Activated CD4-positive, CD25-positive, alpha-beta regulatory T cell treated with anti-CD3 and anti-CD28 coated beads, Interleukin-2, amount 50 U/mL, for 16 hours (primary cell): ENCODE data around the gene TADA2B.

ENCODE experiments used
- DNase-seq: peaks from one replicate; pipeline ENCODE4 v3.0.0-alpha.2; 2020; ENCODE audit warnings: low read depth, low spot score

TADA2B gene

DNA sequence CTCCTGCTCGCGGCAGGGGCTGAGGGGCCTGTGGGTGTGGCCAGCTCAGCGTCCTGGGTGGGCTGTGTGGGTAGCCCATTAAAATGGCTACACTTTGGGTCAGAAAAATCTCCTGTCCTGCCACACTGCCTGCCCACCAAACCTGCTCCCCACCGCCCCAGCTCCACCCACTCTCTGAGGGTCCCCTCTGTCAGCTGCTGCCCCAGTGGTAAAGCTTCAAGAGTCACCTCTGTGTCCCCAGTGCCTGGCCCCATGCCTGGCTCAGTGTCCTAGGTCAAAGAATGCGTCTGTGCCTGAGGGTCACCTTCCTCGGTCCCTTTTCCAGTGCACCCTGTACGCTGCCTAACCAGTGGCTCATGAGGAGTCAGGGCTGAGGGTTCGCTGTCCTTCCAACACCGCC is 24.9 kb upstream of the TADA2B start:
- DNase-seq = no peak

DNA sequence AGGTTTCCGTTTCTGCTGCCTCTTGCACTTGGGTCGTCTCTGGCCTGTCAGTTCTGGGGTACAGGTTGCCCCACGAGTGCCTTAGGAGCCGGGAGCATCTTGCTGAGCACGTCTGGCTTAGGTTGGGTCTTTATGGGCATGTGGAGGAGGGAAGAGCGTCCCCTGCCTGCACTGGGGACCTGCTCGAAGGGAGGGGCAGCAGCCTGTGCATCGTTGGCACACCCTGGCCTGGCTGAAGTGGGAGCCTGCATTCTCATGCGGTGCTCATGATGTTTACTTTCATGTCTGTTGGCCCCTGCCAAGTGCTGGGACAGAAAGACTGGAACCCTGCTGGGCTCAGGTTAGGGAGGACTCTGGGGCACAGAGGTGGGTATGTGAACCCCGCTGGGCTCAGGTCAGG is 23.8 kb upstream of the TADA2B start:
- DNase-seq = no peak

DNA sequence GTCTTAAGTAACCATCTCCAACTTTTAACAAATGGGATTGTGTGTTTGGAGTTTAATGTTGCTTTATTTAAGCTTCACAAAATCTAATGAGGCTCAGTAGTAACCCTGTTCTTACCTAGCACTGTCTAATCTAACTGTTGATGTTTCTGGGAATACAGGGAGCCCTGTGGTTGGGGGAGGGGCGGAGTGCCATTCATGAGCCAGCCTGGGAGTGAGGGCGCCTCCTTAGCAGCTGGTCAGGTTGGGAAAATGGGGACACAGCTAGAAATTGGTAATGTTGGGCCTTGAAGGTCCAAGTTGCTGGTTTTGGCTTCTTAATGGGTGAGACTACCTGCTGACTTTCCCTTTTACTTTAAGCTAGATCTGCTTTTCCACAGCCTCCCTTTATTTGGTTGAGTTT is 22.9 kb upstream of the TADA2B start:
- DNase-seq = no peak

DNA sequence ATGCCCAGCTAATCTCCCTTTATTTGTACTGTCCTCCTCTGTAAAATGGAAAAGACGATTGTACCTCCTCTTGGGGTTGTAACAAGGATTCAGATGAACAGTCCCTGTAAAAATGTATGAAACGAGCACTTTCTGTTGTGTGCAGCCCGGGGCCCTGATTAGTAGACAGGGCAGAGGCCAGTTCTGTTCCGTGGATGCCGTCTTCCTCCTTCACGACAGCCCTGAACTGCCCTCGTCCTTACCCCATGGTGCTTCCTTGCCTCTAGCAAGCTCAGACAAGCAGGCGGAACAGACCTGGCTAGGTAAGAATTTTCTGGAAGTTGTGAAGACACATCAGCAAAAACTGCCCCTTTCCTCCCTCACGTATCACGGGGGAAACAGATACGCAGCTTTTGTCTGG is 22.3 kb upstream of the TADA2B start:
- no peak for DNase-seq

DNA sequence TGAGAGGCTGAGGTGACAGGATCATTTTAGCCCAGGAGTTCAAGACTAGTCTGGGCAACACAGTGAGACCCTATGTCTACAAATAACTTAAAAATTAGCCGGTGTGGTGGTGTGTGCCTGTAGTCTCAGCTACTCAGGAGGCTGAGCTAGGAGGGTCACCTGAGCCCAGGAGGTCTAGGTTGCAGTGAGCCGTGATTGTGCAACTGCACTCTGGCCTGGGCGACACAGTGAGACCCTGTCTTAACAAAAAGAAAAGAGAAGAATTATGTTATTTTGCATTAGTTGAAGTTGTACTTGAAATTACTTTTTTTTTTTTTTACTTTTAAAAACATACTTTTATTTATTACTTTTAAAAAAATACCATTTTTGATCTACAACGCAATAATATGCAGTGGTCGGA is 21.8 kb upstream of the TADA2B start:
- no peak for DNase-seq

DNA sequence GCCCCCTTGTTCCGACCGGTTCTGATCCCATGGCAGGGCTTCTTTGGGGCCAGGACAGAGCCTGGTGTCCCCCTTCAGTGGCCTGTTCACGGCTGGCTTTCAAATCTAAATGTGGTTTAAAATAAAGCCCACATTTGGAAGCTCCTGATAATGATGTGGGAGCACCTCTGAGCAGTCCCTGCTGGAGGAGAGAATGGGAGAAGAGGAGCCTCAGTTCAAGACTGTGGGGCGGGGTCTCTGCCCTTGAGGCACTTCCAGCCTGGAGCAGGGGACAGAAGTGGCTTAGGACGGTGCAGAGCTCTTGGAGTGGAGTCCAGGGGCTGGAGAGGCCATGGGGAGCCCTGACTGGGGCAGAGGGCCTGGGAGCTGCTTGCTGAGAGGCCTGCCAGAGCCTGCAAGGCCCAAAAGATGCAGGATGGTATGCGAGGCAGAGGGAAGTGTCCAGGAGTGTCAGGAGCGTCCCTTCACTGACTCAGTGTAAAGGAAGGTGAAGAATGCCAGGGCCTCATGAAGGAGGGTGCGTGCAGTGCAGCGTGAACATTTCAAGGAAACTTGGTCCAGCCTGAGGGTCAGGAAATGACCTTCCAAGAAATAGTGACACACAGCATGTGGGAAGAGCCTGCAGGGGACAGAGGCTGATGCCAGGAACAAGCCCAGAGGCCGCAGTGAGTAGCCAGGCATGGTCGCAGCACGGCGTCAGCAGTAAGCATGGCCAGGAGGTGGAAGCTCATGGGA is 21.1 kb upstream of the TADA2B start:
- no peak for DNase-seq

DNA sequence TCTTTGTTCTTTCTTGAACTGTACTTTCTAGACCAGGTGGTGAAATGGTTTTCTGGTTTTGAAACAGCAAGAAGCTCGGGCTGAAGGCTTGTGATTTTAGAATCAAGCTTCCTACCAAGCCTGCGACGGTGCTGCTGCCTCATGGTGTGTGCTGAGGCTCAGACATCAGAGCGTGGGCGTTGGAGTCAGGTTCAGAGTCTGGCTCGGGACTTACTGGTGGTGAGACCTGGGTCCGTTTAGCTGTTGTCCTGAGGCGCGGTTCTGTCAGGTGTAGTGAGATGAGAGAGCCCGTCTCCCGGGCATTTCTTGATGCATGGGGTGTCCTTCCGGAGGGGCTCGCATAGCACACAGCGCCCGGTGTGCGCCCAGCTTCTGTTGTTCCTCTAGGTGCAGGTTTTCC is 19.7 kb upstream of the TADA2B start:
- no peak for DNase-seq

DNA sequence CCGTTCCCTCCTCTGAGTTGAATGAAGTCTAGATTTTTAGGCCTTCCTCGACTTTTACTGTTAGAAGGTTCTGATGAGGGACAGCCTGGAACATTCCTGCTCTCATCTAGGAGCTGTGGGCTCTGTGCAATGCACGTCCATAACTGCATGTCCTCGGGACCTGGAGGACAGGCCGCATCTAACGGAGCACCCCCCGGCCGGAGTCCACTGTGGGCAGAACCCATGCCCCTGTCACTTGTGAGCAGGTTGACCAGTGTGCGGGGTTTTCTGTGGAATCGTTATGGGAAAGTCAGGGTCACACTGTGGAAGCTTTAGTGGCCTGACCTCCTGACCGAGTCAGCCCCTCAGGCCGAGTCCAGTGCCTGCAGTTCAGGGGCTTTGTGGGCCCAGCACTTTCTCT is 19.3 kb upstream of the TADA2B start:
- DNase-seq = no peak

DNA sequence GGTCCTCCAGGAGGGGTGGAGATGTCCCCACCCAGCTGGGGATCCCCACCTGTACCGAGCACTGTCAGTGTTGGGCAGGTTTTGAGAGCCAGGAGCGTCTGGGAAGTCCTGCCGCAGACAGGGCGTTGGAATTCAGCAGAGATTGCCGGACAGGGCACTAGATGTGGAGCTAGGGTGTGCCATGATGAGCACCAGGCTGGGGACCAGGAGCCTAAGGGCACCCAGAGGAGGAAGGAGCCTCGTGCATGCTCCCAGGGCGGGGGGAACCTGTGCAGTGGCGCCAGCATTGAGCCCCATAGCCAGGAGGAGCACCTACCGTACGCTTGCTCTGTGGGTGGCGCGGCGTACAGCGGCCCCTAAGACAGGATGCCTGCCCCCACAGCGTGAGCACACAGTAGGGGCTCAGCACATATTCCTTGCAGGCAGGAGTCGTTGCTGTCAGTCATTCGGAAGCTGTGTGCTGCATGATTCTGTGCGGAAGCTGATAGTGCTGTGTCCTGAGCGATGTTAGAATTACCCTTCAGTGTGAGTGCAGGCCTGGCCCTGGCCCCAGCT is 18.8 kb upstream of the TADA2B start:
- DNase-seq = no peak

DNA sequence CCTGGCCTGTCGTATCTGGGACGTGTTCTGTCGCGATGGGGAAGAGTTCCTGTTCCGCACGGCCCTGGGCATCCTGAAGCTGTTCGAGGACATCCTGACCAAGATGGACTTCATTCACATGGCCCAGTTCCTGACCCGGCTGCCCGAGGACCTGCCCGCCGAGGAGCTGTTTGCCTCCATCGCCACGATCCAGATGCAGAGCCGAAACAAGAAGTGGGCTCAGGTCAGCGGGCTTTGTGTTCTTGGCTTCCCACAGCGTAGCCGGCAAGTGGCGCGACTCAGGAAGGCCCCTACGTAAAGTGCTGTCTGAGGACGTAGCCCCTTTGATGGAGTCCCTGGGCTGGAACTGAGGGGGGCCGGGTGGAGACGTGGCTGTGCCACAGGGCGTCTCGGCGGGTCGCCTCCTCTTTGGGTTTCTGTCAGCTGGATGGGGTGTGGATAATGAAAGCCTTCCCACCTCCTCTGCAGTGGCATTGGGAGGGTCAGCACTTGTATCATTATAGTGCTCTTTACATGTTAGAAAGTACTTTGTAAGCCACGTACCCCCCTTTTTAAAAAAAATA is 18.1 kb upstream of the TADA2B start:
- DNase-seq = no peak

DNA sequence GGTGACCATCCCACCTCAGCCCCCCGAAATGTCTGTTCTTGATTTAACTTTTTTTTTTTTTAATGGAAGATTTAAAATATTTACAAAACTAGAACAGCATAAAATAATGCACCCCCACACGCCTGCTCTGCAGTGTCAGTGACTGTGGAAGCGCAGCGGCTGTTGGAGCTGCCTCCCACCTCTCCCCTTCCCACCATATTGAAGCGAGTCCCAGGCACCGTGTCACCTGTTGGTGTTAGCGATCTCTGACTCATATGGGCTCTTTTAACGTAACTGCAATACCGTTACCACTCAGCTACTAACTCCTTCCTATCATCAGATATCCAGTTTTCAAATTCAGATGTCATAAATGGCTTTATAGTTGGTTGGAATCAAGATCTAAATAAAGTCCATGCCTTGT is 17.1 kb upstream of the TADA2B start:
- no peak for DNase-seq

DNA sequence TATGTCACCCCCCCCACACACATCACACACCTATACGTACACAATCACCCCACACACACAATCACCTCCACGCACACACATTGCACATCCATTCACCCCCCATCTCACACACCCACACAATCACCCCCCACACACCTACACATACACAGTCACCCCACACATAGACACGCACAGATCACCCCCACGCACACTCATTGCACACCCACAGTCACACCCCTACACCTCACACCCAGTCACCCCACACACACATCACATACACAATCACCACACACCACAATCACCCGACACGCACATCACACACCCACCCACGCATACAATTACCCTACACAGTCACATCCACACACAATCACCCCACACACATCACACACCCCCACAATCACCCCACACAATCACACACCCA is 15.9 kb upstream of the TADA2B start:
- DNase-seq = no peak

DNA sequence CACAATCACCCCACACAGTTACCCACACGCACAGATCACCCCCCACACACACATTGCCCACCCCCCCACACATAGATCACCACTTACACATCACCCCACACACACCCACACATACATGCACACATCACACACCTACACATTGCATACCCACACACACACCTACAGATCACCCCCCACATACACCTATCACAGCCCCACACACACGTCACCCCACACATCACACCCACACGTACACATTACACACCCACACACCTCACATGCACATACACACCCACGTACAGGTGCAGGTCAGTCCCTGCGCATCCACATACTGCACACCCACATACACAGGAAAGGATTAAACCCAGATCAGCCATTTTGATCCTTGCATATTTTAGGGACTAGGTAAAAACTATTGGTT is 15.3 kb upstream of the TADA2B start:
- no peak for DNase-seq

DNA sequence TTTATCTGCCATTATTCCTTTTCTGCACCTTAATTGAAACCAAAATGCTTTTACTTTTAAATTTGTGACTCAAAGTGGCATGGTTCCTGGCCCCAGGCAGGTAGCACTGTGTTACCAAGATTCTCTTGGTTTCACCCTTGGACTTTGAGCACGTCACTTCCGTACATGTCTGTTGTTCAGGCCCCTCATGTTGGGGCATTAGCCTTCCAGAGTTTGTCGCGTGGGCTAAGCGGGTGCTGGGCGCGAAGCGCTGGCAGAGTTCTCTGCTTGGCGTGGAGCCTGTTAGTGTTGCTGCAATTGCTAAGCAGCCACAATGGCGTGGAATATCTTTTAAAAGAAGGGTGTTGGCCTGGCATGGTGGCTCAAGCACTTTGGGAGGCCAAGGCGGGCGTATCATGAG is 14.0 kb upstream of the TADA2B start:
- DNase-seq = no peak

DNA sequence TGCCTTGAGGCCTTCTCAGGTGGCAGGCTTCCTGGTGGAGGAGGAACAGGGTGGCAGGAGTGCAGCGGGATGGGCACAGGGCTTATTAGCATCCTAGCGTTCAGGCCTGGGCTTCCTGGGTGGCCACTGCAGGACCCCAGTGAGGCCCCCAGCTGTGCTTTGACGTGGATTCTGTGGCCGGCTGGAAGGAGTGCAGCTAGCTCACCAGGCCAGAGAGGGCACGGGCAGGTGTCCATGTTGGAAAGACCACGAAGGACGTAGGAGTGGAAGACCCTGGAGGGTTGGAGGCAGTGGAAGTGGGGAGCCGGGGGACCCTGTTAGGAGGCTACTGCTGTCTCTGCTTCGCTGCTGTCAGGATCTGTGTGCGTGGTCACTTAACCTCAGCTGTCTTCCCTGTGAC is 13.3 kb upstream of the TADA2B start:
- no peak for DNase-seq

DNA sequence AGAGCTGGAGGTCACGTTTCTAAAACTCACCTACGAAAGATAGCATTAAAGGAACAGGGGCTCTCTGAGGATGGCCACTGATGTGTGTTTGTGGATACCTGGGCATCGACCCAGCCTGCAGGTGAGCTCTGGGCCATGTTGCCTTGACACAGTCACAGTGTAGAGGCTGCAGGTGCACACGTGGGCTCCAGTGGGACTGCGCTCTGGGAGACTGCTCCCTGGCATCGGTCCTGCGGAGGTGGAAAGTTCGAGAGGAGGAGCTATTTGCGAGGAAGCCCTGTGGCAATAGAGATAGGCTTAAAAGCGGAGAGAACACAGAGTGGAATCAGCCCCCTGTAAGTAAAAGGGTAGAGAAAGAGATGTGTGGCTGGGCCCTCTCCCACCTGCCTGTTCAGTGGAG is 12.3 kb upstream of the TADA2B start:
- DNase-seq = no peak

DNA sequence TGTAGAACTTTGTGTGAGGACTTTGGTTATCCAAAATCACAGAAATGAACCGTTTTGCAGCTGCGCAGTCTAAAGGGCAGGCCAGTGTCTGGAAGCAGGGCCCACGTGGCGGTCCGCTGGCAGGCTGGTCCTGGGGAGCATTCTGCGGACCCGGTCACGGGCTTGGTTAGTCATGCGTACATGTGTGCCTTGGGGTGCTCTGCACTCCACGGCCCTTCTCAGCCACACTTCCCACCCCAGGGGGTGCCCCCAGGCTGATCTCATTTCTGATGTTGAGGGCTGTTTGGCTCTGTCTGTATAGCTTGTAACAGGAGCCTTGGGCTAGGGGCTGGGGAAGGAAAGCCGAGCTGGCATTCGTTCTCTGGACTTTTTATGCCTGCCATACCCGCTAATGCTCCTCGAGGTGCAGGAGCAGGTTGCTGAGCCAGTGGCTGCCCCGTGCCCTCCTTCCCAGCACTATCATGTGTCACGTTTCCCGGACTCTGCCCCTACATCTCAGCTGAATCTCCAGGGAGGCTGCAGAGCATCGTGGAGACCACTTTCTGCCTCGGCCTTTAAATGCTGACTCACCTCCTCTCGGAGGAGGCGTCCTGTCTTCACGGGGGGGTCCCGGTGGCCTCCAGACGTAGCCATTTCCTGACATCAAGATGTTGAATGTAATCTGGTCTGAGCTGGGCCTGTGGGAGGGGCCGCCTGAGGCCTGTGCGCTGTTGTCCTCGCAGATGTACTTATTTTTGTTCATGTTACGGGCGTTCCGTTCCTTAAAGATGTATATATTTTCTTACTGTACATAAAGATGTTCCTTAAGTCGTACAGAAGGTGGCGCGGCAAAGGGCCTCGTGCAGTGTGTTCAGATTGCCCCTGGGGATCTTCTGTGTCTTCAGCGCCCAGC is 11.4 kb upstream of the TADA2B start:
- no peak for DNase-seq

DNA sequence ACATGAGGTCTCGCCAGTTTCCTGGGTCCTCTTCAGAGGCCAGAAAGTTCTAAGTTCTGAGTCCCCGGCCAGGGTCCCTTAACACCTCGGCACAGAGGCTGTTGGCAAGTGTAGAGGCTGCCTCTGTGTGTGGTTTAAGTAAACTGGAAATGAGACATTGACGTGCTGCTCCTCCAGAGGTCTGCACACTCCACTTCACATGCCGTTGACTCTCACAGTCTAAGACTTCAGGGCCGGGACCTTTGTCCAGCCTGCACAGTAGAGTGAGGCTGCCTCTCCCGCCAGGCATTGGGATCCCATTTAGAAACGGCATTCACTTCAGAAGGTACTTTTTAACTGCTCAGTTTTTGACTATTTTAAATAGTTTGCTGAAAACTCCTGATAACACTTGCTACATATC is 10.6 kb upstream of the TADA2B start:
- no peak for DNase-seq

DNA sequence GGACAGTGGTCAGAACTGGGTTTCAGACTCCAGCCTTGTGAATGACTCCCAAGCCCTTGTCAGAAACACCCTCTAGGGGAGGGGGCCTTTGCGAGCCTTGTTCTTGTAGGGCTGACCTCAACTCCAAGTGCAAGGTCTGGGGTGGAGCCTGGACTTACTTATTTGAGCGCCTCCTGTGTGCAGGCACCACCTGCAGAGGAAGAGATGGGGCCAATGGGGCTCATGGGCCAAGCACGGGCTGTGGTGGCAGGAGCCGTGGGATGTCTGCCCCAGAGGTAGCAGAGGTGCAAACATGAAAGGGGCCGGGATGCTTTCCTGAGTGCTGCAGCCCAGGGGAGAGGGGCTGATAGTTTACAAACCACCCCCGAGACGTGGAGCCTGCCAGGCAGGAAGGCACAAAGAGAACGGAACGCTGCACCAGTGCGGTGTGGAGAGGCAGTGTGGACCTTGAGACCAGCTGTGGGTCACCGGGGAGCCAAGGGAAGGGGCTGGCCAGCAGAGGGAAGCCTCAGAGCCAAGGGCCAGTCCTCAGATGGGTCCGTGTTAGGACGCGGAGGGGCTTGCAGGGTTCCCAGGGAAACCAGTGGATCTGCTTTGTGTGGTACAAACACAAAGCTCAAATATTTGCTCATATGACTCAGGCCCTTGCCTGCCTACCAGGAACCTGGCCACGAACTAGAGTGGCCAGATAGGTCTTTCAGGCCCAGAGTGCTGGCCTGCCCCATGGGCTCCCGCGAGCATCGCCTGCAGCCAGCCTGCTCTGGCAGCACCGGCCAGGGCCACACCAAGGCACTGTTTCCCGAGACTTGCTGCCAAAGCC is 8.7 kb upstream of the TADA2B start:
- DNase-seq = no peak

DNA sequence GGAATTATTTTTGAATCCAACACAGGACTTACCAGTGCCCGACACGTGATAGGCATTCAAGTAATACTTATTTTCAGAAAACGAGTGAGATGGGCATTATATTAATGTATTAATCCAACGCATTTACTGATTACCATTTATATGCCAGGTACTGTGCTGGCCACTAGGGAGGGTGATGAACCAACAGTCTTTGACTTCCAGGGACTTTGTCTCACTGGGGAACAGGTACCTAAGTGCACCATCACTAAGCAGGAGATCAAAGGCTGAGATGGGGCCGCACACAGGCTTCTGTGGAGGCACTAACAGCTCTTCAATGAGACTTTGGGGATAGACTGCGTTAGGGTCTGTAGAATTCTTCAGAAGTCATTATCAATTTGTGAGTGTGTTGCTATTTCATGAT is 5.7 kb upstream of the TADA2B start:
- DNase-seq = no peak

DNA sequence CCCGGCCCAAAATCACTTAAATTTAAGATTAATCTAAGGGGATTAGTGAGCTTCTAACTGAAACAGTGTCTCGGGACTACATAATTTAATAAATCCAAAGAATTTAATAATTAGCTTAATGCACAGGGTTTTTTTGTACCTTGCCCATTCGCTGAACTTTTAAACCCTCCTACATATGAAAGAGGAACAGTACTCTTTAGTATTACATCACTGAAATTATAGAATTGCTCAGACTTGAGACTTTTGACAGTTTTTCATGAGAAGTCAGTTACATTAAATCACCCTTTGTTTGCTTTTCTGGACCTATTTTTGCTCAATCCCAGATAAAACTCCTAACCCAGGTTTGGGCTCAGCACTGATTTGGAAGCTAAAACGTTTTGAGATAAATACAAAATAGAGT is 2.4 kb upstream of the TADA2B start:
- no peak for DNase-seq

DNA sequence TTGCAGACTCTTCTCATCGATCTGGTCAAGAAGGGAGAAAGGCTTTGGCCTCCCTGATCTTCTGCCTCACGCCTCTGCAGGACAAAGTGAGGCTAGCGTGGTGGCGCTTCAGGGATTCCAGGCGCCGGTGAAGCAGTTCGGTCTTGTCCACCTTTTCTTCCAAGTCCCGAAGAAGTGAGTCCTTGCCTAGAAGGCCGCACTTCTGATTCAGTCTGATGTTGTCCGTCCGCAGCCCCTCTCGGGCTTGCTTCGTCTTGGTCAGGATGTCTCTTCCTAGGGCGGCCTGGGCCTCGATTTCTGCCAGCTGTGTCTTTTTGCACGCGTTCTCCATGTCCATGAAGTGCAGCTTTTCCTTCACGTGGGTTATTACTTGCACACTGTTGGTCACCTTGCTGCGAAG is 1.9 kb upstream of the TADA2B start:
- no peak for DNase-seq
